Fibroblast of skin of left quadriceps (primary cell): ENCODE measurements around the gene B4GALNT3.
"Not testable (repeated sequence)": the region's sequence is repeated elsewhere in the genome, so short reads cannot be mapped to it uniquely, and the experiment has no call there.

Experiments
- DNase-seq, 2 experiments: peaks; one replicate each; pipeline ENCODE4 v3.0.0-alpha.2; 2013; ENCODE audit warnings: low read depth in 2 of 2

B4GALNT3 gene

DNA sequence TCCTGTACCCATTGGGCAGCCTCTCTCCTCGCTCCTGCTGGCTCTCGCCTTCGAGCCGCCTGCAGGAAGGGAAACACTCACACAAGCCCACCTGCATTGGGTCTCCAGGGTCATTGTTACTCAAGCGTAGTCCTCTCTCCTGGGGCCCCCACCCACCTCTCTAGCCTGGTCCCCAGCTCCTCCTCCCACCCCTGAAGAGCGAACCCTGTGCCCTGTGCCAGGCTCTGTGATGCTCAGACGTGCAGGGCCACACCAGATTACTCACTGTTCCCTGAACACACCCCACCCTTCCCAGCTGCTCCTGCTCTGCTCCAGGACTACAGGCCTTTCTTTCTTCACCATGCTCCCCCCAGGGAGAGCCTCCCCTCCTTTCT, 115.4 kb downstream of the B4GALNT3 start:
- DNase-seq: no peak

GRCh38 chr12:575948-576614, 116.3 kb downstream of the B4GALNT3 start:
- DNase-seq: peak; percentile 30 to 35

DNA sequence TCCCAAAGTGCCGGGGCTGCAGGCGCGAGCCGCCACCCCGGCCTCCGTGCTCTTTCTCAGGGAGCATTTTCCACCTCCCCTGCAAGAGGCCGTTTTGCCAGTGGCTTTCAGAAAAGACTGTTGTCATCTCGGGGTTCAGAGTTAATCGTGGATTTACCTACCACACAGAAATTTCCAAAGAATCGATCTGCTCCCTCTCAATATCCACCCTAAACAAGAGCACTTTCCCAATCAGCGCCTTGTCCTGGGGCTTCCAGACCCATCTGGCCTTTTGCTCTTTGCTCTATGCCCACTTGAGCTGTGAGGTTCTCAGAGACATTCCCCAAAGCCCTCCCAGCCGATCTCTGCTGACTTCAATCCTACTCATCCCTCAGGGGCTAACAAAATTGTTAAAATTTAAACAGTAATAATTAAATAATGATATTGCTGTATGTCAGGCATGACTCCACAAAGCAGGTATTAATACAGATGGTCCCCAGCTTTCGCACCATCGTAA, 116.9 kb downstream of the B4GALNT3 start:
- no peak for DNase-seq

DNA sequence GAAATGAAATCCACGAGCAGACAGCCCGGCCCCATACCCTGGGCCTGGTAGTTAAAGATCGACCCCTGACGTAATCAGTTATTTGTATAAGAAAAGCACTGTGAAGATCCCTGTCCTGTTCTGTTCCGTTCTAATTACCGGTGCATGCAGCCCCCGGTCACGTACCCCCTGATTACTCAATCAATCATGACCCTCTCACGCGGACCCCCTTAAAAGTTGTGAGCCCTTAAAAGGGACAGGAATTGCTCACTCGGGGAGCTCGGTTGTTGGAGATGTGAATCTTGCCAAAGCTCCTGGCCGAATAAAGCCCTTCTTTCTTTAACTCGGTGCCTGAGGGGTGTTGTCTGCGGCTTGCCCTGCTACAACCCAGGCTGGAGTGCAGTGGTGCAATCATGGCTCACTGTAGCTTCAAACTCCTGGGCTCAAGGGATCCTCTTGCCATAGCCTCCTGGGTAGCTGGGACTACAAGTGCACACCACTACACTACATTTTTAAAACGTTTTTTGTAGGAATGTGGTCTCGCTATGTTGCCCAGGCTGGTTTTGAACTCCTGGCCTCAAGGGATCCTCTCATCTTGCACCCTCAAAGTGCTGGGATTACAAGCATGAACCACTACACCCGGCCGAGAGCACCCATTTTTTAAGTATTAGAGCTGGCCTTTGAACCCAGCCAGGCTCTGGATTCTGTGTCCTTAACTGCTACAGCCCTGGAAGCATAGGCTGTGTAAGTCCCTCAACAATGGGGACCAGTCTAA, 118.4 kb downstream of the B4GALNT3 start:
- not testable (repeated sequence) for DNase-seq

- DNase-seq: no peak
Measured at GRCh38 chr12:578748-579419, 119.1 kb downstream of the B4GALNT3 start.

DNA sequence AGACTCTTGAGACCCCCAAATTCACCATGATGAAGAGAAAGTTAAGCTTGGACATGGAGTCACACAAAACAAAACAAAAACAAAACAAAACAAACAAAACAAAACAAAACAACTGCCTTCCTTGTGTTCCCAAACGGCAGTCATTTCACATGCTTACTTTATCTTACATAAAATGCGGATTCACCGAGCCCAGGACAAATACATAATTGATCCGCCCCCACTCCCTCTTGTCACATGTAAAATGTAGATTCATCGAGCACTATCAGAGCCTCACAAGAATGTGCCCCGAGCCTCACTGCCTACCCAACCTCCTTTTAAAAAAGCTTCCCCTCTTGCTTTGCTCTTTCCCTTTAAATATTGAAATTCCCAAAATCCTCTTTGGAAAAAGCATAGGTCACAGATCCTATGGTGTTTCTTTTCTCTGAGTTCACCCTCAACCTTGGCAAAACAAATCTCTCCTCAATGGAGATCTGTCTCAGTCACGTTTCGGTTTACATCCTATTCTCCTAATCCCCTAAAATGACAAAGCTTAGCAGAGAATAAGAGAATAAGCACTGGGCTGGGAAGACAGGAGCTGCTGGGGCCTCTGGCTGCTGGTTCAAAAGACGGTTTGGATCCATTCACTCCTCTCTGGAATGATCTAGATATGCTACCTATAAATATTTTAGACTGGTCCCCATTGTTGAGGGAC, 119.8 kb downstream of the B4GALNT3 start:
- no peak for DNase-seq

GRCh38 chr12:580813-581212, 121.1 kb downstream of the B4GALNT3 start:
- no peak for DNase-seq

GRCh38 chr12:581321-581720, 121.6 kb downstream of the B4GALNT3 start:
- no peak for DNase-seq

- DNase-seq: no peak
Measured at GRCh38 chr12:581746-582145, 122.0 kb downstream of the B4GALNT3 start.

DNA sequence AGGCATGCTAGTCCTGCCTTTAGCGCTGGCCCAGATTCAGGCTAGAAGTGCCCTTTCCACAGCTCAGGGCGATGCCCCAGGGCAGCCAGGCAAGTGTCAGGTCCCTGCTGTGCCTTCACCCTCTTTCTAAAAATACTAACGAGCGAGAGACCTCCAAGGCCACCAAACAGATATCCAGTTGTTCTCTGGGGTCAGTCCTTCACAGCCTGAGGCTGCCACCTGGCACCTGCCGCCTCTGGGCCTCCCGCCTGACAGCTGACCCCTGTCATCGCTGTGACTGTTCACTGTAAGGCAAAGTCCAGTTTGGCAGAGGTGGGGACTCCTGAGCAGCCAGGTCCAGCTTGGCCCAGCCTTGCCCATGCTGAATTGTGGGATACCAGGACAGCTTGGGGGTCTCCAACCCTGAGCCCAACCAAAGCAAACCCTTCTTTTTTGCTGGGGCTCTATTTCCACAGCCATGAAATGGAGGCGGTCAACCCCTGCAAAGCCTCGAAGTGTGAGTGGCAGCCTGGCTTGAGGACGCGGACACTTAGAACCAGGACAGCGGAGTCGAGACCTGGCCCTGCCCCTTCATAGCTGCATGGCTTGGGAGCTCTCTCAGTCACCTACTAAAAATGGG, 123.6 kb downstream of the B4GALNT3 start:
- DNase-seq: no peak

GRCh38 chr12:585062-586061, 125.6 kb downstream of the B4GALNT3 start:
- no peak for DNase-seq

DNA sequence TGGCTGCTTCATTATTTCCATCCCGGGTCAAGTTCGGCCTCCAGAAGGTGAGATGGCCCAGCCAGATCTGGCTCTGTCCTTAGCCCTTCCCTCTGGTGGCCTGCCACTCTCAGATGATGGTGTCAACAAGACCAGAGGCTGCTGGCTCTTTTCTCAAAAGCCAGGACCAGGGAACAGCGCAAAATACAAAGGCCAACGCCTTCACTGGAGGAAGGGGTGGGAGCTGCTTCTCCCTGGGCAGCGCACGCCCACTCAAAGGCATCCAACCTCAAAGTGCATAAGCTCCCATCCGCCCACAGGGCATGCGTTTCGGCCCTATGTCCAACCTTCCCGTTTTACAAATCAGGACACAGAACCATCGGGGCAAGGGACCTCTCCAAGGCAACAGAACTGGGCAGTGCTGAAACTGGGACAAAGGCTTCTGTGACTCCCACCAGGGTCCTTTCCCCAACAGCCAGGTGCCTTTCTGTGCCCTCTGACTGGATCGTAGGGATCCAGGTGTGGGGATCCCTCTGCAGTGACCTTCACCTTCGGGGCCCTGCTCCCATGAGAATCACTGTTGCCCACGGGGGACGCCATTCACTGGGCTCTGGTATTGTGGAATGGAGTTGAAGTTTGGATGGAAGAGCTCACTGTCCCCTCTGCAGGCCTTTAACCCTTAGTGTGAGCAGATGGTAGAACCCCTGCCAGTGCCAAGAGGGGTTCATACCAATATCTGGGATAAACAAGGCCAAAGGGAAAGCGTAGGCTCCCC, 126.8 kb downstream of the B4GALNT3 start:
- no peak for DNase-seq

GRCh38 chr12:587132-588023, 127.6 kb downstream of the B4GALNT3 start:
- DNase-seq: no peak

DNA sequence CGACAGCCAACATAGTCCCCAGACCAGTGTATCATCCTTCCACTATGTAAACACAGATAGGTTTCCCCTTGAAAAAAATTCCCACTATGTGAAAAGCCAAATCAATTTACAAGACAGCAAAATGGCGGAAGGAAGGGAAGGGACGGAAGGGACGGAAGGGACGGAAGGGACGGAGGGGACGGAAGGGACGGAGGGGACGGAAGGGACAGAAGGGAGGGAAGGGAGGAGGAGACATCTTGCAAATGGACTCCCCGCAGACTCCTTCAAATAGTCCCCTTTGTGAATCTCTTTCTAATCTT, 128.2 kb downstream of the B4GALNT3 start:
- no peak for DNase-seq

- DNase-seq: no peak
Measured at GRCh38 chr12:588646-589045, 128.9 kb downstream of the B4GALNT3 start.

GRCh38 chr12:590206-590750, 130.5 kb downstream of the B4GALNT3 start:
- DNase-seq: no peak

DNA sequence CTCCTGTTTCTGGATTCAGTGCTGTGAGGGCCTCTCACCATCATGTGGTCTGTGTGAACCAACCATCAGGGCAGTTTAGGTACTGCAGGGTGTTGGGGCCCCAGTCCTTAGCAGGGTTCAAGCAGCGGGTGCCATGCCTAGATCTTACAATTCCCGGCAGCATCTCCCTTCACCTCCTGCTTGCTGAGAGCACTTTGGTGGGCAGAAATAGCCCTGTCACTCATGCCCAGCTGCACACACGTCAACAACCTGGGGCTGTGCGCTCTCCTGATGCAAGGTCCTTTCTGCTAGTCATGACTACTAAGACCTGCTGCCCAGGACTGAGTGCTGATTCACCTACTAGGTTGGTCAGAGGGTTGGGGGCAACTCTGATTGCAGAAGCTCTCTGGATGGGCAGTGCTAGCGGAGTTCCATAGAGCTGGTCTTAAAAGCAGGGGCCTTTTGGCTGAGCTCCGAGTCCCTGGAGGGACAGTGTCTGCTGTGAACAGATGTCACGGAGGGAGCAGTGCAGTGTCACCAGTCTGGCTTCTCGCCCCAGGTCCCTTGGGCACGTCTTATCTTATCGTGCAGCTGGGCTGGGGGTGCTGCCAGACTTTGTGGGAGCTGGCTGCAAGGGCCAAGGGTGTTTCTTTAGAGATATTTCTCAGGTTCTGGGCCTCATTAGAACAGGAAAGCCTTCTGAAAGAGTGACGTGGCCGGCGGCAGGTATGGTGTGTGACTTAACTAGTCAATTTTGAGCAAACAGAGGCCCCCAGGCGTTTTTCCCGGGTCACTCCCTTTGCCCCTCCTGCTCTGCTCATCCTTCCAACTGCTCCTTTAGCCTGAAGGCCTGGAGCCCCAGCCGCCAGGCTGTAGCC, 131.7 kb downstream of the B4GALNT3 start:
- DNase-seq: no peak
